ENCODE results near the gene MALRD1.

GRCh38 chr10:19226025-19226424 lies 177.4 kb downstream of the MALRD1 start:
- TF ChIP-seq, protein P1, sequence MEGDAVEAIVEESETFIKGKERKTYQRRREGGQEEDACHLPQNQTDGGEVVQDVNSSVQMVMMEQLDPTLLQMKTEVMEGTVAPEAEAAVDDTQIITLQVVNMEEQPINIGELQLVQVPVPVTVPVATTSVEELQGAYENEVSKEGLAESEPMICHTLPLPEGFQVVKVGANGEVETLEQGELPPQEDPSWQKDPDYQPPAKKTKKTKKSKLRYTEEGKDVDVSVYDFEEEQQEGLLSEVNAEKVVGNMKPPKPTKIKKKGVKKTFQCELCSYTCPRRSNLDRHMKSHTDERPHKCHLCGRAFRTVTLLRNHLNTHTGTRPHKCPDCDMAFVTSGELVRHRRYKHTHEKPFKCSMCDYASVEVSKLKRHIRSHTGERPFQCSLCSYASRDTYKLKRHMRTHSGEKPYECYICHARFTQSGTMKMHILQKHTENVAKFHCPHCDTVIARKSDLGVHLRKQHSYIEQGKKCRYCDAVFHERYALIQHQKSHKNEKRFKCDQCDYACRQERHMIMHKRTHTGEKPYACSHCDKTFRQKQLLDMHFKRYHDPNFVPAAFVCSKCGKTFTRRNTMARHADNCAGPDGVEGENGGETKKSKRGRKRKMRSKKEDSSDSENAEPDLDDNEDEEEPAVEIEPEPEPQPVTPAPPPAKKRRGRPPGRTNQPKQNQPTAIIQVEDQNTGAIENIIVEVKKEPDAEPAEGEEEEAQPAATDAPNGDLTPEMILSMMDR (conservative IDR thresholded peaks at IDR 0.05 in 1 of 2, IDR thresholded peaks at IDR 0.05 in 1 of 2; ENCODE audit: low read depth in 1 of 2, low read length in 2 of 2), result no peak
- TF ChIP-seq EZH2 (IDR thresholded peaks at IDR 0.05; ENCODE audit: low read length, missing control alignments), result no peak

Measured in fibroblast of lung (primary cell).